Activated T-cell treated with anti-CD3 and anti-CD28 coated beads, Interleukin-2, amount 50 U/mL, for 72 hours (primary cell): ENCODE data around the gene MDH1B. TPM values are rescaled to one million over a fixed set of nuclear protein-coding genes. Genes with fewer than 3 reads are reported as not detected.
A peak's percentile ranks its signal among the peaks of the same experiment; 100 is the strongest.

ENCODE experiments used
- ATAC-seq, 2 donors: fragments of 150-1000 bp; cut with Tn5 transposase; replicated peaks in 1 of 2; 2 replicates each; pipeline ENCODE4 v1.10.0; 2021; ENCODE audit warnings: moderate library complexity in 2 of 2, mild to moderate bottlenecking in 1 of 2
- DNase-seq, 2 donors: peaks; one replicate each; pipeline ENCODE4 v3.0.0; 2021 to 2022; ENCODE audit warnings: mixed read lengths in 1 of 2
- H3K27ac Mint-ChIP-seq: one replicate; pipeline ENCODE4 v1.8.0; 2022; ENCODE audit warnings: mild to moderate bottlenecking, moderate library complexity, mixed read lengths
- H3K27me3 Mint-ChIP-seq: one replicate; pipeline ENCODE4 v1.8.0; 2022; ENCODE audit warnings: low read depth, mixed read lengths
- H3K36me3 Mint-ChIP-seq, 2 donors: one replicate each; pipeline ENCODE4 v1.8.0; 2022; ENCODE audit warnings: mixed read lengths in 2 of 2, mild to moderate bottlenecking in 1 of 2; ENCODE audit not compliant: insufficient read depth in 2 of 2
- H3K4me1 Mint-ChIP-seq: one replicate; pipeline ENCODE4 v1.8.0; 2022; ENCODE audit warnings: low read depth, mixed read lengths
- H3K4me3 Mint-ChIP-seq, 2 donors: one replicate each; pipeline ENCODE4 v1.8.0; 2022; ENCODE audit warnings: mild to moderate bottlenecking in 2 of 2, mixed read lengths in 2 of 2, moderate library complexity in 2 of 2
- H3K9me3 Mint-ChIP-seq, 2 donors: one replicate each; pipeline ENCODE4 v1.8.0; 2022; ENCODE audit warnings: mixed read lengths in 2 of 2
- total RNA-seq, 2 donors: library from RNA; stranded (reverse); gene quantifications; one replicate each; pipeline ENCODE4 v1.2.3, GENCODE V29; 2022

Gene MDH1B
- total RNA-seq, 2 donors from 2014 or later, result 0.56 to 0.96 TPM

- Mint-ChIP-seq H3K9me3 (no peaks in the 10 kb centered on the region), H3K27me3 (peaks cover 35% of the 10 kb centered on the region), H3K27ac (no peak overlapping the region), H3K36me3 (no peaks in the 10 kb centered on the region), H3K4me3 (no peak overlapping the region), H3K4me1 (peaks cover 5% of the 10 kb centered on the region)
- DNase-seq (no peak), ATAC-seq (no peak)
Measured at GRCh38 chr2:206701952-206702605, 63.0 kb downstream of the MDH1B start.

- no peaks in the 10 kb centered on the region for H3K36me3 Mint-ChIP-seq
- DNase-seq, result no peak
- H3K4me1 Mint-ChIP-seq, result peaks cover 5% of the 10 kb centered on the region
Measured at GRCh38 chr2:206700156-206700555, 65.0 kb downstream of the MDH1B start.

DNA sequence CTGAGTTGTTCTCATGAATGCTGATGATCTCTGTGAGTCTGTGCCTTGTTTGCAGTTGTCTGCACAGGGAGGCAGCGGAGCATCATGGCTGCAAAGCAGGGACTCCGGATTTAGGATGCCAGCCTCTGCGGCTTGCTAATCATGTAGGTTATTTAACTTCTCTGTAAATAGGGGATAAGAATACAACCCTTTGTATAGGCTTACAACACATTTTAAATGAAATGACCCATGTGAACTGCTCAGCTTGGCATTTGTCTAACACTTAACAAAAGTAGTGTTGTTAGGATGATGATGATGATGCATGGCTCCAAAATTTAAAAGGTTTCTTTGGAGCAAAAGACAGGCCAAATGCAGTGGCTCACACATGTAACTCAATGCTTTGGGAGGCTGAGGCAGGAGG is 66.3 kb downstream of the MDH1B start:
- ATAC-seq (no peak), DNase-seq (no peak)
- Mint-ChIP-seq H3K4me1 (peaks cover 5% of the 10 kb centered on the region), H3K27me3 (peaks cover 28% of the 10 kb centered on the region), H3K27ac (no peak overlapping the region), H3K4me3 (no peak overlapping the region), H3K9me3 (no peaks in the 10 kb centered on the region), H3K36me3 (no peaks in the 10 kb centered on the region)

More at GRCh38 chr2:206700156-206700555, 65.0 kb downstream of the MDH1B start:
- Mint-ChIP-seq H3K27me3 (peaks cover 35% of the 10 kb centered on the region), H3K27ac (no peak overlapping the region), H3K9me3 (no peaks in the 10 kb centered on the region), H3K4me3 (peak overlapping the region; percentile 4 to 21)
- ATAC-seq, result peak in 1 of 2 donors; percentile 27

DNA sequence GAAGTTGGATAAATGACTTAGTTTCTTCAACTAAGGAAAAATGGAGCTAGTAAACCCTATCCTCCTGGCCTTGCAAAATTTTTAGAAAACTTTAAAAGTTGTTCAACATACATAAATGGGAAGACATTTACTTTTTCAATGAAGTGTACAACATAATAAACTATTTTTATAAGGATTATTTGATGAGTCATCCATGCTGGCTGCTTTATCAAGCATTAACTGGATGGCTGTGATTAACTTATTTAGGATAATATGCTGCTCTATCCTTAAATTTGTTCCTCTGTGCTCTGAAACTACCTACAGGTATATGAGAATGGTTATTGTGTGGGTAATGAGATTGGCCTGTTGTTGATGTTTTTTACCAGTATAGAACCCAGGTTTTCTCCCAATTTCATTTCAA is 68.2 kb downstream of the MDH1B start:
- DNase-seq (no peak), ATAC-seq (no peak)
- H3K36me3 Mint-ChIP-seq, result no peaks in the 10 kb centered on the region
- no peak overlapping the region for H3K4me3 Mint-ChIP-seq
- H3K4me1 Mint-ChIP-seq, result peaks cover 5% of the 10 kb centered on the region
- peaks cover 28% of the 10 kb centered on the region for H3K27me3 Mint-ChIP-seq
- no peaks in the 10 kb centered on the region for H3K9me3 Mint-ChIP-seq
- H3K27ac Mint-ChIP-seq, result no peak overlapping the region

GRCh38 chr2:206693399-206694137 is 71.6 kb downstream of the MDH1B start:
- H3K9me3 Mint-ChIP-seq, result no peaks in the 10 kb centered on the region
- peak; percentile 14 to 50 for DNase-seq
- H3K4me3 Mint-ChIP-seq, result no peak overlapping the region
- no peak overlapping the region for H3K27ac Mint-ChIP-seq
- no peaks in the 10 kb centered on the region for H3K4me1 Mint-ChIP-seq
- peak; percentile 56 to 64 for ATAC-seq
- H3K27me3 Mint-ChIP-seq, result no peaks in the 10 kb centered on the region
- no peaks in the 10 kb centered on the region for H3K36me3 Mint-ChIP-seq

GRCh38 chr2:206692971-206693370 is 72.2 kb downstream of the MDH1B start:
- Mint-ChIP-seq H3K36me3 (no peaks in the 10 kb centered on the region), H3K9me3 (no peaks in the 10 kb centered on the region), H3K4me1 (no peaks in the 10 kb centered on the region), H3K4me3 (no peak overlapping the region), H3K27me3 (no peaks in the 10 kb centered on the region), H3K27ac (no peak overlapping the region)
- ATAC-seq (no peak), DNase-seq (no peak)

GRCh38 chr2:206688990-206689389 is 76.1 kb downstream of the MDH1B start:
- H3K4me1 Mint-ChIP-seq, result no peaks in the 10 kb centered on the region
- H3K9me3 Mint-ChIP-seq, result no peaks in the 10 kb centered on the region
- DNase-seq (no peak), ATAC-seq (no peak)
- no peaks in the 10 kb centered on the region for H3K36me3 Mint-ChIP-seq
- H3K4me3 Mint-ChIP-seq, result no peak overlapping the region
- H3K27me3 Mint-ChIP-seq, result no peaks in the 10 kb centered on the region
- H3K27ac Mint-ChIP-seq, result no peak overlapping the region

- ATAC-seq (no peak), DNase-seq (no peak)
- no peaks in the 10 kb centered on the region for H3K36me3 Mint-ChIP-seq
- no peaks in the 10 kb centered on the region for H3K27me3 Mint-ChIP-seq
- no peak overlapping the region for H3K27ac Mint-ChIP-seq
- no peak overlapping the region for H3K4me3 Mint-ChIP-seq
- H3K4me1 Mint-ChIP-seq, result no peaks in the 10 kb centered on the region
- no peaks in the 10 kb centered on the region for H3K9me3 Mint-ChIP-seq
Measured at GRCh38 chr2:206688453-206688852, 76.7 kb downstream of the MDH1B start.

Other genes with a start within 250 kb of the MDH1B start
- not detected for gene FAM237A, start 122.8 kb downstream of the MDH1B start, total RNA-seq
- gene DYTN, start 46.9 kb downstream of the MDH1B start, total RNA-seq, result not detected
- 10 to 100 TPM; 24.9 to 26.6 TPM for gene FASTKD2, start 278 bp upstream of the MDH1B start, total RNA-seq
- gene CPO, start 174.2 kb upstream of the MDH1B start, total RNA-seq, result under 1 TPM in 1 of 2 donors, not detected in 1; 0.21 TPM